COLO668 (cell line): ENCODE data around the gene SOD3.

Source experiments
- DNase-seq: peaks from one replicate; lab custom pipeline; 2025; ENCODE audit not compliant: unreplicated experiment; lab: John Stamatoyannopoulos, UW

The SOD3 gene

DNA sequence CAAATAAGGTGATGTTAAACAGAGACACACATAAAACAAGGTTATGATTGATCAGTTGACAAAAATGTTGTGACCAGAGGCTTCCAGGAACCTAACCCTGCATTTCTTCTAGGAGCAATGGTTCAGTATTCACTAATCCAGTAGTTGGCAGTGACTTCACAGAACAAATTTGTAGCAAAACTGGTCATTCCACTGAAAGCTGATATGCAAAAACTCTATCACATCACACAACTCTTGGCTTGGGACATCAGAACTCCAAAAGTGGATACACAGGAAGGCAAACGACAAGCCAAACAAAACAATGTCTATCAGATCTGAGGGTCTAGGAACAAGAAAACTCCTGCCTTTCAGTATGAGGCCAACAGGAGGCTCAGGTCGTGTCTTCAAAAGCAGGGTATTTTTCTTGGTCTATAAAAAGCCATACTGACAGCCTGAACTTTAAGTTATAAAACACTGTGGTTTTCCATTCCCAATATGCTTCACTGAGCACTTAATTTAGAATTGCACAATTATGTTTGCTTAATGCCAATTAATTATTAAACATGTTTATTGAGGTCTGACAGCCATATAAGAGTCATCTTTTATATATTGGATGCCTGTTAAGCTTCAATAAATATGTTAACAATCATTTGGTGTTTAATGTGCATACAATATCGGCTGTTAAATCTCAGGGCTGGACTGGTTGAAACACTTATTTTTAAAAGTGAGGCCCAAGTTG lies 45.6 kb downstream of the SOD3 start:
- DNase-seq, result no peak

DNA sequence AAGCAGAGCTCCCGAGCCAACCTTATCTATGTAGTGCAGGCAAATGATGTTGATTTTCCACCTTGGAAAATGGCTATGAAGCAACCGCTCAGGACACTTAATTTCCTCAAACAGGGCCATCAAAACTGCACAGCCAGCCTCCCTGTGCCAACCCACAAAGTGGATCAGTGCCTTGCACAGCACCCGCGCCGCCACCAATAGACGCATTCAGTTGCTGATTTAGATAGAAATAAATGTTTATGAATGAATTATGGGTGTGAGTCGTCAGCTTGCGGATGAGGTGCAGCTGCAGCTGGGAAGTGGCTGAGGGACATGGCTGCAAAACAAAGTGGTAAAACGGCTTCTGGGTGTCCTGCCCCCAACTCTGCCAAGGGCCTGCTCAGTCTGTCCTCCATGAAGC lies 47.0 kb downstream of the SOD3 start:
- no peak for DNase-seq

DNA sequence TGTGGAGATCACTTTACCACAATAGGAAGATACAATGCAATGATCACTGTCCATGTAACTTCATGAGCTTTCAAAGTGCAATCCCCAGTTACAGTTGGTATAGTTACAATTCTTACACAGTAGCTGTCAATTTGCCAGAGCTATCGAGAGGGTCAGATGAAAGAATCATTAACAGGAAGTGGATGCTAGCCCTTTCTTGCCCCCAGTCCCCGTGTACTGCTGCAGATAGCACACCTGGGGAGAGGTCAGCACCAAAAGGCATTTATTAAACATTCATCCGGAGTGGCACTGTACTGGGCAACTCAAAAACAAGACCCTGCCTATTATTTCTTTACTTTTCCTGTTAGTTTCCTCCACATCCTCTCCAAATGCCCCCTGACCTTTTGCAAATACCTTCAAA lies 47.7 kb downstream of the SOD3 start:
- DNase-seq, result no peak

DNA sequence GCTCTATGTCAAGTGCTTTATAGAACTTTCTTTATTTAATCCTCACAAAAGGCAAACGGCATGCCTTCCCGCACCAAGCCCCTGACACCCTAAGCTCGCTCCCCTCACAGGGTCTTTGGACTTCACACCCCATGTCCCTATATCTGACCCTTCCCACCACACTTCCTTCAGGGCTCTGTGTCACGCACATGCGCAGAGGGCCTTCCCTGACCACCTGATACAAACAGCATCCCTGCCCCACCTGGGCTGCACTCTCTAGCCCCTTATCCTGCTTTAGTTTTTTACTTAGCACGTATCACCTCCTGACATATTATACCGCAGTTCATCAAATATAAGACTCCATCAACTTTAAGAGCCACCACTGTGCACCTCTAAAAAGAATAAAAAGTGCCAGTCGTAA lies 49.8 kb downstream of the SOD3 start:
- DNase-seq, result no peak

DNA sequence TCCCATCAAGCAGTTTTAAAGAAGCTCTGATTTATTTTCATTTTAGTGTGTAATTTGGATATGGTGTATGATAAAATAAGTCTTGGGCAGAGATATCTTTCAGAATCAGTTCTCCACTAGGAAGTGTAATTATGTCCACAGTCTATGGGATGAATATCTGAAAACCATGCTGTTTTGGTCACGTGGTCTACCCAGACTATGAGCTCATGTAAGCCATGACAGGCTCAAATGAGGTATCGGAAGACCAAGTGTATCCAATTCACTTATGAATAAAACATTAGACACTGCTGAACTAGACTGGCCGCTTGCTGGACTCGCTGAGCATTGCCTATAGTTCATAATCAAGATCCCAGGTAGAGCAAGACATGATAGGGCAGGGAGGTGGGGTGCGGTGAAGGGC lies 50.5 kb downstream of the SOD3 start:
- DNase-seq, result no peak

DNA sequence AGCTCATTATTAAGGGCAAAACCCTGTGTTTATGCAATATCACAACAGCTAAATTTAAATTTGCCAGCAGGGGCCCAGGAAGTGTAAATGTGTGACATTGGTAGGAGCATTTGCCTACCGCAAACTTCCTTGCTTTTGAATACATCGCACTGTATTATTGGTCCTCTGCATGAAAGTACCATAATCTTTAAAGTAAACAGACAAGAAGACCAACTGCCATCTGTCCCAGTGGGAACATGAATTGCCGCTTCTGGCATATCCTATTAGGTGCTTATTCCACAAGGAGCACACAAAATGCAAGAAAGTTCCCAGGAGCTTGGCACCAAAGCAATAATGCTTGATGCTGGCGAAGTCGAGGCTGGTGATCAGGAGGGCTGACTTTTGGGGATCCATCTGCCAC lies 51.3 kb downstream of the SOD3 start:
- DNase-seq, result no peak

DNA sequence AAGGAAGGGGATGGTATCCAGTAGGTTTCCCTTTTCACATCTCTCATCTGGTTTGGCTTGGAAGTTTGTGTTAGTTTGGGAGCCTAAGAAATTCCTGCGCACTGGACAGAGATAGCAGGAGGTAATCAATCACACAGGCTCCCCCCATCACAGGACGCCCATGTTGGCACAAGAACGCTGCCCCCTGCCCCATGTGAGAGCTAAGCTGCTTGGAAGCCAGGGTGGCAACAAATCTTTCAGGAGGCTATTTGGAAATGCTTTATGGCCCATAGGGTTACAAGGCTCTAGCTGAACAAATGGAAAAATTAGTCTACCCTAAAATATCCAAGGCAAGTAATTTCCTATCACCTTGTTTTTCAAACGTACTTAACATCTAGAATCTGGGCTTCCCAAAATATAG lies 54.0 kb downstream of the SOD3 start:
- DNase-seq, result no peak

DNA sequence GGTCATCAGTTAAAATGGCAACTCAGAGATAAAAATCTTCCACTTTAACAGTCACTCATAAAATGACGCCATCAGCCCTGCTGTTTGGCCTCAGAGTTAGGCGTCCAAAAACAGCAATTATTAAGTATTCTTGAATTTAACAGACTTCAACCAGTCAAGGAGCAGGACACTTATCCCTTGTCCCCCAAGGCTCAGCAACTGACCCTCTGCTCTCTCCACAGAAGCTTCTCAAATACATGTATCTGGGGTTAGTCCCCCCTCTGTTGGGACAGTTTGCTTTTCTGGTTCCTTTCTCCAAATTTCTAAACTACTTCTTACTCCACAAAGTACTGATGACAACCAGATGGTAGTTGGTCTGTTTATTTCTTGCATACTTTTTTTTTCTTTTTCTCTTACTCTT lies 54.4 kb downstream of the SOD3 start:
- DNase-seq, result no peak
